NCI-H2196 (cell line): ENCODE measurements around the gene ARR3.
A peak's percentile ranks its signal among the peaks of the same experiment; 100 is the strongest.
"Not testable (repeated sequence)": the region's sequence is repeated elsewhere in the genome, so short reads cannot be mapped to it uniquely, and the experiment has no call there.

Source experiments
- DNase-seq: peaks from one replicate; lab custom pipeline; 2025; ENCODE audit not compliant: unreplicated experiment; lab: John Stamatoyannopoulos, UW

The ARR3 gene

DNA sequence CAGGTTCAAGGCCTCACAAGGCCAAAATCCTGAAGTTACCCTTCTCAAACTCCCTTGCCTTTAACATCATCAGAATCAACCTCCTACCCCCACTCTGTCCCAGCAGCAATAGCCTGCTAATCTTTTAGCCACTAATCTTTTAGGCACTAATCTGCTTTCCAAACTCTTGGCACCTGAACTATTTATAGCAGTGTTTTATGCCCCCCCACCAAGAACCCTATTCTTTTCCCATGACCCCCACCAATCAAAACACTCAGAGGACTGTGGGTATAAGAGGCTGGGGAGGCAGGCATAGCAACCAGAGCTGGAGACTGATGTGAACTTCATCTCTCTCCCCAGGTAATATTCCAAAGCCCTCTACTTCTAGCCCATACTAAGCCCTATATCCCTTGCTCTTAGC is at the start of gene ARR3:
ARR3 (plus strand) TSS at position 301 of the 400 bp plus-strand sequence. CDS start 1,052 bp downstream, outside the sequence.
- no peak for DNase-seq

DNA sequence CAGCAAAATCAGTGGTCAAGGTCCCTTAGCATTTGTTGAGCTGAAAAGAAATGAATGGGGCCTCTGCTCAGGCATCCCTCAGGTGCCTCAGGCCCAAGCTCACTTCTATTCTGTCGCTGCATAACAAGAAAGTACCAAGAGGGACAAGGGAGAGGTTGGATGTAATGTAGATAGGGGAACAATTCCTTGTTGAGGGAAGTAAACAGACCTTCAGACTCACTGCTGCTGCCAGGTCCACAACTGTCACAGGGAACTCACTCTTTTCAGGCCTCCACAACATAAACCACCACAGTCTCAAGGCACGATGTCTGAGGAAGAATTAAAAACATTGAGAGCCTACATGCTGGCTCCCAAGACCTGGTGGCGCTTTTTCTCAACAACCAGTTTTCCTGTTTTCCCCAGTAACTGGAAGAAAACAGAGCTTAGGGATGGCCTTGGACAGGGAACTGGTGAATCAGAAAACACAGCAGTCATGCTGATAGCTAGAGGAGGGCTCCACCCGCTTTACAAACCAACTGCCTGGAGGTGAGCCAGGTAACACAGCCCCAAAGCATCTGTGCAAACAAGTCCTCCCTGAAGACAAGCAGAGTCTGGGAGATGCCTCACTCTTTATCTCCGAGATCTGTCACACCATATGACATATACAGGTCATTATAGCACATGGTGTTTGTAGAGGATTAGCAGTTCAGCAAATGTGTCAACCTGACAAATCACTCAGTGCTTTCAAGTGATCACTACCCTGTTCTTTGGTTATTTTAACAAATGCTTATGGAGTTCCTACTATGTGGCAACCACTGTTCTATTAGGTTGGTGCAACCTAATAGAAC is 48.0 kb upstream of the ARR3 start:
- DNase-seq = no peak

DNA sequence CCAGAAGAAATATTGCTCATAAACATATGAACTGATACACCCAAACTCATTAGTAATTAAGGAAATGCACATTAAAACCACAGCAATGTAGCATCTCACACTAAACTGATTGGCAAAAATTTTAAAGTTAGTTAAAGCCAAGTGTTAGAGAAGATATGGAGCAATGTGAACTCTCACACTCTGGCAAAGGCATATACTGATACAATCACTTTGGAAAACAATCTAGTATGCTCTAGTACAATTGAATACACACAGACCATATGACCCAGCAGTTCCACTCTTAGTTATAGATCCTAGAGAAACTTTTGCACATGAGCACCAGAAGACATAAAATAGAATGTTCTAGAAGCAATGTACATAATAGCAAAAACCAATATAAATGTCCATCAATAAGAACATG is 42.1 kb upstream of the ARR3 start:
- no peak for DNase-seq

DNA sequence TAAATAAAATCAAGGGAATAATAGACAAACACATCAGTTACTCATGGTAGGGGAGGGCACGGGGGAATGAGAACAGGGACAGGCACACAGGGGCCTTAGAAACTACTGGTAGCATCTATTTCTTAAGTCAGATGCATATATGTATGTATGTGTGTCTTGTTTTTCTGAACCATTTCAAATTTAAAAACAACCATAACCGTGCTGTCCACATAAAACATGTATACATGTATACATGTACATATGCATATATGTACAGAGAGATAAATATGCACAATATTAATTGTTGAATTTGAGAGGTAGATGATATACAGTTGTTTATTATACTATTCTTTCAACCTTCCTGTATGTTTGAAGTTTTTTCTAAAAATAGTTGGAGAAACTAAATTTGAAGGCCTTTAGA is 41.4 kb upstream of the ARR3 start:
- no peak for DNase-seq

DNA sequence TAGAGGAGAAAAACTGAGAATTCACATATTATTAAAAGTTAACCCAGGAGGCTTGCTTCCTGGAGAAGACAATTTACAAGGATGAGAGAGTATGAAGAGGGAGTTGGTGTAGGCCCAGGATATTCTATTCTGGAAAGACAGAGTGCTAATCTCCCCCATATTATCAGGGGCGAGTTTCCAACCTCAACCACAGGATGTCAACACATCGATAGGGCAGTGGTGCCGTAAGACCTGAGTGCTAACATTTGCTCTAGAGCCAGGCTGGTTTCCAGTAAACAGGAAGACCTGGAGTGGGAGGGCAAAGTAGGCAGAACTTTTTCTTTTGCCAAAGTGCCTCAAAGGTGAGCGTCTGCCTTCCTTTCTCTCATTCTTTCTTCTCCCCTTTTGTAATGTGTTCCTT is 36.5 kb upstream of the ARR3 start:
- no peak for DNase-seq

DNA sequence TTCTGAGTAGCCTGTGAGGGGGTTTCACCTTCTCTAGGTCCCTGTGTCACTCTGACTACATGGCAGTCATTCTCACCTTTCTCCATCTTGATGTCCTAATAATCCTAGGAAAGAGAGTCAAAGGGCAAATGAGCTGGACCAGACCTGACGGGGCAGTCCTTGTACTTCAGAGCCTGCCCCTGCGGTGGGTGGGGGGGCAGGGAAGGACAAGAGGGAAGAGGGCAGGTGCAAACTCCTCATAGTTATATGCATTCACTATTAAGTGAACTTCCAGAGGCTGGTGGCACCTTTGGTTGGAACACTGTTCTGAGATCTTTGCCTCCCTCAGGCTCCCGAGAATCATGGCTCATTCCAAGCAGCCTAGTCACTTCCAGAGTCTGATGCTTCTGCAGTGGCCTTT is 33.8 kb upstream of the ARR3 start, which contains the start of gene AWAT1:
AWAT1 (plus strand) TSS at position 301 of the 400 bp plus-strand sequence; CDS start at position 342, 41 bp downstream.
- no peak for DNase-seq

DNA sequence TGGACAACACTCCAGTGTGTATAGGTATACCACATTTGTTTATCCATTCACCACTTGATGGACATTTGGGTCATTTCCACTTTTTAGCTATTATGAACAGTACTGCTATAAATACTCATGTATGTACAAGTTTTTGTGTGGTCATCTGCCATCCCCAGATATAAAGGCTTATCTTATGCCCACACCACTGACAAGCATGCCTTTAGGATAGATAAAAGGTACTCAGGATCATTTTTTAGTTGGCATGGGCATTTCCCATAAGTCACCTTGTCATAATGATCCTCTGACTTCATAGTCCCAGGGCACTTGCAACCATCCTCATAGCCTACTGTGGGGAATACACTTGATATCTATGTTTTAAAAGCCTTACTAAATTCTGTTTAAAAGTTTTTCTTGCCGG is 27.4 kb upstream of the ARR3 start:
- no peak for DNase-seq

DNA sequence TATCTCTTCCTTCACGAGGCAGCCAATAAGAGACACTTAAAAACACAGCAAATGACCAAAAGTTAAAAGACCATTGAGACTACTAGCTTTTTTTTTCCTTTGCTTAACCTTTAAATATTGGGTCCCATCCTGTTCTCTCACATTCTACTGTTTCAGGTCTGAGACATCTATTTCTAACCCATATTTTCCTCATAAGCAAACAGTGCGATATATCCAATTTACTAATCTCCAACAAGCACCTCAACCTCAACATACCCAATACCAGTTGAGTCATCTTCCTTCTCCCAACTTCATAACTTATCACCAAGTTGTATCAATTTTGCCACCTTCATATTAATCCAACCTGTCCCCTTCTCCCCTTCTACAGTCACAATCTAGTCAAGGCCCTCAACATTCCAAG is 26.6 kb upstream of the ARR3 start:
- DNase-seq = no peak

DNA sequence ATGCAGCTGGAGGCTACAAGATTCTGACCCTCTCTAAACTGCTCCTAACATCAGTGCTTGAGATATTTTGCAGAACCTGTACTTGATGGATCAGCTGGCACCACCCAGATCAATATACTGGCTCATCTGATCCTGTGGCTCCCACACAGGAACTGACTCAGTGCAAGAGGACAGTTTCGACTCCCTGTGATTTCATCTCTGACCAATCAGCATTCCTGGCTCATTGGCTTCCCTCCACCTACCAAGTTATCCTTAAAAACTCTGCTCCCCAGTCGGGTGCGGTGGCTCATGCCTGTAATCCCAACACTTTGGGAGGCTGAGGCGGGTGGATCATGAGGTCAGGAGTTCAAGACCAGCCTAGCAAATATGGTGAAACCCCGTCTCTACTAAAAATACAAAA is 24.5 kb upstream of the ARR3 start:
- not testable (repeated sequence) for DNase-seq

DNA sequence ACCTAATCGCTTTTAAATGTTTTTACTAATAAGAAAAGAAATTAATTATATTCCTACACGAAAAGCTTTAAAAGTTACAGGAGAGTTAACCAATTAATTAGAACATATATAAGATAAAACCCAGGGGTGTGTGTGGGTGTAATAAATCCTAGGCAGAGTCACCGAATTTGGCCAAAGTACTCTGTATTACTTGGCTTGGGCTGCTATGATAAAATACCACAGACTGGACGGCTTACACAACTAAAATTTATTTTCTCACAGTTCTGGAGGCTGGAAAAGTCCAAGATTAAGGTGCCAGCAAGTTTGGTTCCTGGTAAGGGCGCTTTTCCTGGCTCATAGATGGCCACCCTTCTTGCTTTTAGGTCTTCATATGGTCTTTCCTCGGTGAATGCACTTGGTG is 23.3 kb upstream of the ARR3 start:
- no peak for DNase-seq

DNA sequence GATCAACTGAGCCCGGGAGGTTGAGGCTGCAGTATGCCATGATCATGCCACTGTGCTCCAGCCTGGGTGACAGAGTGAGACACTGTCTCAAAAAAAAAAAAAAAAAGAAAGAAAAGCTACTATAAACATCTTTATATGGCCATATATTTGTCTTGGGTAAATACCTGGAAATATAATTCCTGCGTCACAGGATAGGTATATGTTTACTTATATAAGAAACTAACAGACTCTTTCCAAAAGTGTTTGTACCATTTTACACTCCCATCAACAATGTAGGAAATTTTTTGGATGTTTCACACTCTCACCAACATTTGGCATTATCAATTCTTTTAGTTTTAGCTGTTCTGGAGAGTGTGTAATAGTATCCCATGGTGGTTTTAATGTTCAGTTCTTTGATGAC is 20.9 kb upstream of the ARR3 start:
- DNase-seq = no peak

DNA sequence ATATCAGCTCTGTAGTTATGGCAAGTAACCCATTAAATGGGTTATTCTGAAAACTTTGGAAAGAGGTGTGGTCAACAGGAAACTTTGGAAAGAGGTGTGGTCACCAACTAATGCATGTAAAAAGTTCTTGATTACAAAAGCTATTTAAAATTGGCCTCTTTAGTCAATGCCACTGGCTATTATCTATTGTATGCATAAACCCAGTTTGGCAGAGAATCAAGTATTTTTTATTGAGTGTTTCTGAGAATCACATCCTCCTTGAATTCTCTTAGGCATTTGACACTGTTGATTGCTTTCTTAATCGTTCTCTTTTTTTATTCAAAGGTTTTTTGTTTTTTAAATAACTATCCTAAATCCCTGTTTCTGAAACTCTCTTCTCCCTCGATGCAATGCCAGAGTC is 15.6 kb upstream of the ARR3 start:
- no peak for DNase-seq

DNA sequence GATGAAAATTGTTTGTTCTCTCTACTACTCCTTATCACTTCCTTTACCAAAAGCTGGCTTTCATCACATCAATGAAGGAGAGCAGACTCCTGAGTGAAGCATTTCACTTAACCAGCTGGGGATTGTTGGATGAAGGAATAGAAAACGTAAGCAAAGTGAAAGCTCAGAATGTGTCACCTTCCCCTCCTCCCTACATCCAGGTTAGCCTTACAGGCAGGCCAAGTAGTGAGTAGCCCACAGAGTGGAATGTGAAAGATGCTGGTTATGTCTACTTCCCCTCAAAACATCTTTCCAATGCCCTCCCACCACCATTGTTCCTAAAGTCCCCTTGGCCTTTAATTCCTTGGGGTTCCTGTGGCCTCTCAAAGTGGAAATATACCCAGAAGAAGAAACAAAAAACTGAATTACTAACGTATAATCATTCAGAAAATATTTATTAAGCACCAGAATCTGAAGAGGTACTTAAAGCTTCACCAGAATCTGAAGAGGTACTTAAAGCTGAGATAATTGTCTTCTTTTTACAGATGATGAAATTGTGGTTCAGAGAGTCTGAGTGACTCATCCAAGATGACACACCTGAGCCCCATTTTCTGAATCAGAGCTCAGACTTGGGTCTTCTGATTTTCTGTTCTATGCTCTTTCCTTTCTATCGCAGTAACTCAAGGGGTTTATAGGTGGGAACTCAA is 14.6 kb upstream of the ARR3 start:
- DNase-seq = peak; percentile 15

DNA sequence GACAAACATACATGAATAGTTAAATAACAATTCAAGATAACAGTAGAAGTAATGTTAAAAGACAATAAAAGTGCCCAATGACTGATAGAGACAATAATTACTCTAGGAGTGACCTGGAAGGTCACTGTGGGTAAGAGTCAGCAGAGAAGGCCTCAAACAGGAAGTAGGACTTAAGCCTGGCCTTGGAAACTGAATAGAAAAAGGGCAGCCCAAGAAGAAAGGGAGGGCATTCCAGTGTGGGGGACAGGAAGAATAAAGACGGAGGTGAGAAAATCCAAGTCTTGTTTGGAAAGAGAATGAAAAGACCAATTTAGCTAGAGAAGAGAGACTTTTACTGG is 14.1 kb upstream of the ARR3 start:
- no peak for DNase-seq

DNA sequence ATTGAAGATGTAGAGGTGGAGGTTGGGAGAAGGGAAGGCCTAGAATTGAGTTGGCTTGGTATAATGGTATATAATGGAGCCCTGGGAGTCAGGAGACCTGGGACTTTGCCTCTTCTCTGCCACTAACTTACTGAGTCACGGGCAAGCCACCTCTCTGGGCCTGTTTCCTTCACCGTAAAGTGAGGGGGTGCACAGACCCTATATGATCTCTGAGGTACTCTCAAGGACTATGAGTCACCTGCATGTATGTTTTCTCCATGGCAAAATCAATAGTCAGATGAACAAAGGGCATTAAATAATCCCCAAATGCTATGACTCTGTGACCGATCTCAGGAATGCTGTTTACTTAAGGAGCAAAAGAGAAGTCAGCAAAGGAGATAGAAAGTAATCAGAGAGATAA is 13.2 kb upstream of the ARR3 start:
- no peak for DNase-seq

DNA sequence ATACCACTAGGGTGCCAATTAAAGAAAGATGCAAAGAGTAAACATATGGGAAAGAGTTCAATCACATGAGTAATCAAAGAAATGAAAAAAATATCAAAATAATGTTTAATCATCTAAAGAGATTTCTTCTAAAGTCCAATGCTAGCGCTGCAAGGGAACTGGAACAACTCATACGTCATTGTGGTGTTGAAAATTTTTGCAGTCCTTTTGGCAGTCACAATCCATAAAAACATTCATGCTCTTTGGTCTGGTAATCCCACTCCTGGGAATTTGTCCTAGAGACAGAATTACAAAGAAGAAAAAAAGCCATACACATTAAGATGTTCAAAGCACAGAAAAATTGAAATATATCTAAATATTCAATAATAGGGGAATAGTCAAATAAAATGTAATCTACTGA is 12.7 kb upstream of the ARR3 start:
- no peak for DNase-seq

DNA sequence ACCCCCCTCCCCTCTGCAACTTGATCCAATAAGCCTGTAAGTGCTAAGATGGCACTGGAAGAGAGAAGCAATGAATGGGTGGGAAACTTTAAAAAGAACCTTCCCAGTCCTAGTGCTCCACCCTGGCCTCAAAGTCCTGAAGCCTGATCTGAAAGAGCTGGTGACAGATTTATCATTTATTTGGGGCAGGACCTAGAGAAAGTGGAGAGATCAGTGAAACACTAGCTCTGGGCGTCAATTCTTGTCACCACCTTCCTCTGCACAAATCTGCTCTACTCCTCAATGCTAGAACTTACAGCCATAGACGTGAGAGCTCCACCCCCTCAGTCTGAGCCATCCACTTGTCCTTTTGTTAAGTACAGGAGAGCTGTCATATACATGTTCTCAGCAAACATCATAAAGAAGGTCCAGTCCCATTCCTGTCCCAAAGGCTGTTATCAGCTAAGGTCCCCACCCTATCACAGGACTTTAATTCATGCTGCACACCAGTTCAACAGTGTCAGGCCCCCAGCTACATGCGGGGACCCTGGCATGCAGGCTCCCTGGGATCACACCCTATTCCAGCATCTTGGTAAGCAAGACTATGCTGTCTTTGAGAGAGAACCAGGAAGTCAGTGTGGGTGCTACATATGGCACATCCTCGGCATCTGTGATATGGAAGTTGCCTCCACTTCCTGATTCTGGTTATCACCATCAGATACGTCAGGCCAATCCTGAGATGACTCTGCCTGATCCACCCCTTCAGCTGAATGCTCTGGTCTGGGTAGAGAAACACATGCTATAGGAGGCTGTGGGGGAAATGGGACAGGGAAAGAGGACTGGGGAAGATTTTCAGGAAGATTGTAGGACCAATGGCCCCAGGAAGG is 10.5 kb upstream of the ARR3 start:
- DNase-seq = no peak

DNA sequence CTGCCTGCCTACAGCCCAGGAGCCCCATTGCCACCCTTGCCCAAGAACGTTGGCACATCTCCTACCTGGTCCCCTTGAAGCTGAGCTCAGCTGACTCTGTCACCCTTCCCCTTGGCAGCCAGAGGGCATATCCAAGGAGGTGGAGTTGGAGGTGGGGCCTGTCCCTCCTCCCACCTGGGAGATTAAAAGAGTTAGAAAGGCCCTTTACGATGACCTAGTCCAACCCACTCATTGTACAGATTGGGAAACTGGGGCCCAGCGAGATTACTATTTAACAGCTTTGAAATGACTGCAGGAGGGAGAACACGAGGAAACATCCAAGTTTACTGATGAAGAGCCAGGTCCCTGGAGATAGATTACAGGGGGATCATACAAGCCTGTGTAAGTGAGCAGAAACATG is 8.0 kb upstream of the ARR3 start, which contains the start of gene P2RY4:
P2RY4 (minus strand) TSS at position 101 of the 400 bp plus-strand sequence. CDS start 580 bp downstream, outside the sequence.
- DNase-seq = no peak

DNA sequence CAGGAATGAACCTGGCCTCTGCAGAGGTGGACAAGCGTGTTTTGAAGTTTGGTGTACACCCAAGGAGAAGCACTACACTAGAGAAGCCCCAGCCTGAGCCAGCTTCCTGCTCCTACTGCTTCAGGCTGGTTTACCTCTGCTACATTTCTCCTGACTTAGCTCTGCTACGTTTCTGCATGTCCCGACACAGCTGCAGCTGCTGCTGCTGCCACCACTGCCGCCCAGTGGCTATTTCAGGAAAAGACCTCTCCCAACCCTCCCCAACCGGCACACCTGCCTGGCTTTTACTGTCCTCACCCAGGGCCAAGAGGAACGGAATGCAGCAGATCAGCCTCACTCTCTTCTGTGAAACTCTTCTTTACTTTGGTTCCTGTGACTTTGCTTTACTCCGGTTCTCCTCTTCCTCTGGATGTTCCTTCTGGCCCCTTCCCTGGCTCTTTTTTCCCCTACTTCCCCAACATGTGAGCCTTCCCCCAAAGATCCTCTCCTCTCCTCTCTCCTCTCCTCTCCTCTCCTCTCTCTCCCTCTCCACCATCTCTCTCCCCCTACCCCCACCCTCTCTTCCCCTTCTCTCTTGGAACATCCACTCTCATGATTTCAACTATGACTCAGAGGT is 5.1 kb upstream of the ARR3 start:
- DNase-seq = peak; percentile 52

DNA sequence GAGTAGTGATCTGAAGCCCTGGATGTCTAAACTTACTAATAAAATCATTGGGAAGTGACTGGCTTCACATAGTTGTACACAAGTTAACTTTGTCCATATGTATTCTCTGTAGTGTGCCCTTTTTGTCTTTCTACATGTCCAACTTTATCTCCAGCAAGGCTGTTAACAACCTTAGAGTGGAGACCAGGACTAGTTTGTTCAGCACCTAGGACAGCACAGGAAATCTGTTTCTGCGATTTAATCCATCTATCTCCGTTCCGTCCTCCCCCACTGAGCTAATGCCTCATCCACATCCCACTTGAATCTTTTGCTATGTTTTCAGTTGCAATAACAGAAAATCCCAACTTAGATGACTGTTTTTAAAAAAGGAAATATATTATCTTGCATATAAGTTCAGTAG is 3.4 kb upstream of the ARR3 start:
- no peak for DNase-seq

DNA sequence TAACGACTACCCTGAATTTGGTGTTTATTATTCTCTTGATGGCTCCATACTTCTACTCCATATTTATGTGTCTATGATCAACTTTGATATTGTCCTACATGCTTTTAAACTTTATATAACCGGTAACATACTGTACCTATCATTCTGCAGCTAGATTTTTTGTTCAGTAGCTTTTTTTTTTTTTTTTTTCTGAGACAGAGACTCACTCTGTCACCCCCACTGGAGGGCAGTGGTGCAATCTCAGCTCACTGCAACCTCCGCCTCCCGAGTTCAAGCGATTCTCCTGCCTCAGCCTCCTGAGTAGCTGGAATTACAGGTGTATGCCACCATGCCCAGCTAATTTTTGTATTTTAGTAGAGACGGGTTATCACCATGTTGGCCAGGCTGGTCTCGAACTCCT is 5.9 kb downstream of the ARR3 start:
- not testable (repeated sequence) for DNase-seq
